Activated CD8-positive, alpha-beta memory T cell treated with anti-CD3 and anti-CD28 coated beads for 1 hour (primary cell): ENCODE results near the gene NR1H4.
"Not testable (repeated sequence)": the region's sequence is repeated elsewhere in the genome, so short reads cannot be mapped to it uniquely, and the experiment has no call there.

ENCODE experiments used
- DNase-seq, 2 donors: peaks; one replicate each; pipeline ENCODE4 v3.0.0-alpha.2; 2020; ENCODE audit warnings: low read depth in 1 of 2; ENCODE audit errors: extremely low read depth in 1 of 2

Gene NR1H4

GRCh38 chr12:100508751-100509150 lies 35.1 kb downstream of the NR1H4 start:
- DNase-seq: no peak

- DNase-seq: no peak
These were observed 39.0 kb downstream of the NR1H4 start for GRCh38 chr12:100512692-100513091.

GRCh38 chr12:100515968-100516367 lies 42.3 kb downstream of the NR1H4 start:
- DNase-seq: no peak

GRCh38 chr12:100518376-100518775 lies 44.7 kb downstream of the NR1H4 start:
- no peak for DNase-seq

- DNase-seq: no peak
These were observed 46.5 kb downstream of the NR1H4 start for GRCh38 chr12:100520048-100520769.

GRCh38 chr12:100521958-100522357 lies 48.3 kb downstream of the NR1H4 start:
- no peak for DNase-seq

- no peak for DNase-seq
These were observed 54.4 kb downstream of the NR1H4 start for GRCh38 chr12:100528034-100528433.

- DNase-seq: no peak
These were observed 54.9 kb downstream of the NR1H4 start for GRCh38 chr12:100528471-100529127.

GRCh38 chr12:100529756-100530350 lies 56.2 kb downstream of the NR1H4 start:
- no peak for DNase-seq

- DNase-seq: no peak
These were observed 59.7 kb downstream of the NR1H4 start for GRCh38 chr12:100533376-100533775.

GRCh38 chr12:100534625-100535227 lies 61.1 kb downstream of the NR1H4 start:
- no peak for DNase-seq

GRCh38 chr12:100539202-100539601 lies 65.5 kb downstream of the NR1H4 start:
- DNase-seq: no peak

- DNase-seq: no peak
These were observed 70.5 kb downstream of the NR1H4 start for GRCh38 chr12:100544165-100544564.

- no peak for DNase-seq
These were observed 71.4 kb downstream of the NR1H4 start for GRCh38 chr12:100545092-100545491.

GRCh38 chr12:100553936-100554335 lies 80.3 kb downstream of the NR1H4 start:
- DNase-seq: no peak

- no peak for DNase-seq
These were observed 81.0 kb downstream of the NR1H4 start for GRCh38 chr12:100554608-100555077.

- no peak for DNase-seq
These were observed 82.1 kb downstream of the NR1H4 start for GRCh38 chr12:100555722-100556121.

- no peak for DNase-seq
These were observed 83.7 kb downstream of the NR1H4 start for GRCh38 chr12:100557357-100557756.

- not testable (repeated sequence) for DNase-seq
These were observed 85.6 kb downstream of the NR1H4 start for GRCh38 chr12:100559261-100559660.

- DNase-seq: no peak
These were observed 90.4 kb downstream of the NR1H4 start for GRCh38 chr12:100564090-100564489.

- no peak for DNase-seq
These were observed 91.3 kb downstream of the NR1H4 start for GRCh38 chr12:100564905-100565467.
